CD14-positive monocyte (primary cell): ENCODE measurements around the gene ABCB9. TPM values are rescaled to one million over a fixed set of nuclear protein-coding genes. Genes with fewer than 3 reads are reported as not detected.
"Not testable (repeated sequence)": the region's sequence is repeated elsewhere in the genome, so short reads cannot be mapped to it uniquely, and the experiment has no call there.

Experiments
- DNase-seq, 3 donors: peaks; one replicate each; pipeline ENCODE4 v3.0.0-alpha.2; 2011 to 2022
- H2AFZ ChIP-seq: 2 replicates; pipeline ENCODE4 v1.6.0; 2012; ENCODE audit warnings: mild to moderate bottlenecking, low read depth, low read length, inconsistent platforms; ENCODE audit not compliant: insufficient read depth, poor library complexity, severe bottlenecking
- H3K27ac ChIP-seq, 2 donors: 1 replicate in 1 of 2; 2 replicates in 1 of 2; pipeline ENCODE4 v1.5.1; 2012 to 2013; ENCODE audit warnings: low read length in 2 of 2, control low read depth in 1 of 2, inconsistent platforms in 1 of 2, low read depth in 1 of 2, mild to moderate bottlenecking in 1 of 2
- H3K27me3 ChIP-seq, 2 donors: one replicate each; pipeline versions ENCODE4 v1.6.0 to v1.6.1; 2011 to 2013; ENCODE audit warnings: low read length in 2 of 2; ENCODE audit not compliant: control insufficient read depth in 2 of 2, insufficient read depth in 2 of 2
- H3K36me3 ChIP-seq, 2 donors: replicated peaks in 1 of 2; 1 replicate in 1 of 2; 2 replicates in 1 of 2; pipeline versions ENCODE4 v1.5.1 to v1.6.1; 2012 to 2013; ENCODE audit warnings: low read length in 2 of 2, control low read depth in 1 of 2, inconsistent platforms in 1 of 2, mild to moderate bottlenecking in 1 of 2; ENCODE audit not compliant: insufficient read depth in 2 of 2, control insufficient read depth in 1 of 2
- H3K4me1 ChIP-seq, 2 donors: 1 replicate in 1 of 2; 2 replicates in 1 of 2; pipeline versions ENCODE4 v1.5.1 to v1.6.1; 2012 to 2013; ENCODE audit warnings: low read length in 2 of 2, control low read depth in 1 of 2, inconsistent platforms in 1 of 2, mild to moderate bottlenecking in 1 of 2, moderate library complexity in 1 of 2; ENCODE audit not compliant: insufficient read depth in 2 of 2, control insufficient read depth in 1 of 2
- H3K4me2 ChIP-seq: replicated peaks from 2 replicates; pipeline ENCODE3; 2012; ENCODE audit warnings: low read length, moderate library complexity, mild to moderate bottlenecking; ENCODE audit not compliant: poor library complexity, severe bottlenecking; ENCODE audit errors: extremely low read depth
- H3K4me3 ChIP-seq, 3 experiments: fragments of 200-600 bp in 1 of 3; sonication (generic) in 1 of 3; replicated peaks in 1 of 3; 1 replicate in 2 of 3; 2 replicates in 1 of 3; pipeline ENCODE4 v1.5.1; 2011 to 2013; ENCODE audit warnings: low read length in 3 of 3, mild to moderate bottlenecking in 3 of 3, control low read depth in 2 of 3, low read depth in 2 of 3, inconsistent platforms in 1 of 3, moderate library complexity in 1 of 3
- H3K79me2 ChIP-seq: 2 replicates; pipeline ENCODE4 v1.6.0; 2012; ENCODE audit warnings: mild to moderate bottlenecking, control low read depth, inconsistent platforms, low read length, moderate library complexity; ENCODE audit not compliant: insufficient read depth
- H3K9ac ChIP-seq: 2 replicates; pipeline ENCODE4 v1.6.0; 2017; ENCODE audit warnings: low read length, mild to moderate bottlenecking; ENCODE audit not compliant: insufficient read depth, poor library complexity, severe bottlenecking
- H3K9me3 ChIP-seq, 2 donors: replicated peaks in 1 of 2; 1 replicate in 1 of 2; 2 replicates in 1 of 2; pipeline versions ENCODE4 v1.5.1 to v1.6.1; 2012 to 2013; ENCODE audit warnings: low read length in 2 of 2, control low read depth in 1 of 2; ENCODE audit not compliant: control insufficient read depth in 1 of 2, insufficient read depth in 1 of 2
- H4K20me1 ChIP-seq: 2 replicates; pipeline ENCODE4 v1.6.0; 2012; ENCODE audit warnings: mild to moderate bottlenecking, low read length, control low read depth, moderate library complexity; ENCODE audit not compliant: insufficient read depth
- H3K27ac Mint-ChIP-seq, 7 donors: one replicate each; pipeline ENCODE4 v1.8.0; 2020; ENCODE audit warnings: mild to moderate bottlenecking in 7 of 7, mixed read lengths in 7 of 7, moderate library complexity in 6 of 7, inconsistent platforms in 2 of 7
- H3K27me3 Mint-ChIP-seq, 3 donors: one replicate each; pipeline ENCODE4 v1.8.0; 2021 to 2022; ENCODE audit warnings: low read depth in 3 of 3, mild to moderate bottlenecking in 3 of 3, mixed read lengths in 3 of 3, moderate library complexity in 3 of 3, inconsistent platforms in 1 of 3
- H3K36me3 Mint-ChIP-seq, 2 donors: one replicate each; pipeline ENCODE4 v1.8.0; 2020; ENCODE audit warnings: mixed read lengths in 2 of 2, inconsistent platforms in 1 of 2, mild to moderate bottlenecking in 1 of 2
- H3K4me1 Mint-ChIP-seq: one replicate; pipeline ENCODE4 v1.8.0; 2020; ENCODE audit warnings: mild to moderate bottlenecking, mixed read lengths
- H3K4me3 Mint-ChIP-seq, 2 donors: one replicate each; pipeline ENCODE4 v1.8.0; 2020; ENCODE audit warnings: mild to moderate bottlenecking in 2 of 2, mixed read lengths in 2 of 2, moderate library complexity in 1 of 2
- H3K9me3 Mint-ChIP-seq, 7 donors: one replicate each; pipeline ENCODE4 v1.8.0; 2020 to 2022; ENCODE audit warnings: mixed read lengths in 7 of 7, mild to moderate bottlenecking in 6 of 7, moderate library complexity in 6 of 7, inconsistent platforms in 2 of 7
- WGBS: methylation state at CpG from one replicate; pipeline ENCODE4 v1.1.5; 2013; ENCODE audit warnings: missing lambda C conversion rate; ENCODE audit not compliant: insufficient coverage; 5-methylcytosine and 5-hydroxymethylcytosine counted together
- intact Hi-C, 2 donors: fragments of 100-400 bp; cut with micrococcal nuclease; formaldehyde crosslinking; loops; one replicate each; pipeline versions ENCODE4 v1.15.0 to v1.15.1; 2023
- polyA plus RNA-seq, 3 donors: library from polyadenylated mRNA; depleted of rRNA in 1 of 3; unstranded in 2 of 3; stranded (reverse) in 1 of 3; fragments of 300-500 nt in 2 of 3; fragments of >200 nt in 1 of 3; fragmentation: Illumina TruSeq in 2 of 3; gene quantifications; 1 replicate in 2 of 3; 2 replicates in 1 of 3; pipeline ENCODE4 v1.2.3, GENCODE V29; 2012 to 2021
- TF ChIP-seq, protein P1 (sequence below): fragments of 200-600 bp; IDR thresholded peaks from one replicate; pipeline ENCODE4 v1.8.0; 2022; ENCODE audit warnings: antibody characterized with exemption, mild to moderate bottlenecking

Gene ABCB9
- polyA plus RNA-seq, 3 donors: 0.14 to 1.2 (median 0.22) TPM

GRCh38 chr12:122943196-122943595, 23.1 kb downstream of the ABCB9 start:
- Histone ChIP-seq H3K4me1 (peaks cover 31 to 35% of the 10 kb centered on the region in 2 donors), H2AFZ (peak overlapping the region; percentile 65), H3K36me3 (no peaks in the 10 kb centered on the region), H3K9ac (no peak overlapping the region), H3K4me3 (peak overlapping the region in 1 of 3 experiments; percentile 6), H3K27me3 (no peaks in the 10 kb centered on the region), H3K27ac (no peak overlapping the region), H3K79me2 (no peaks in the 10 kb centered on the region), H3K4me2 (peak overlapping the region; percentile 12), H3K9me3 (no peaks in the 10 kb centered on the region), H4K20me1 (no peaks in the 10 kb centered on the region)
- H3K36me3 Mint-ChIP-seq: peaks cover 0 to 4% of the 10 kb centered on the region in 2 donors
- peaks cover 37% of the 10 kb centered on the region for H3K4me1 Mint-ChIP-seq
- H3K27ac Mint-ChIP-seq: peak overlapping the region in 5 of 7 donors; percentile 27 to 85 (median 67)
- 30% methylated on average over 4 of the region's 13 CpGs for WGBS
- TF ChIP-seq, protein P1, sequence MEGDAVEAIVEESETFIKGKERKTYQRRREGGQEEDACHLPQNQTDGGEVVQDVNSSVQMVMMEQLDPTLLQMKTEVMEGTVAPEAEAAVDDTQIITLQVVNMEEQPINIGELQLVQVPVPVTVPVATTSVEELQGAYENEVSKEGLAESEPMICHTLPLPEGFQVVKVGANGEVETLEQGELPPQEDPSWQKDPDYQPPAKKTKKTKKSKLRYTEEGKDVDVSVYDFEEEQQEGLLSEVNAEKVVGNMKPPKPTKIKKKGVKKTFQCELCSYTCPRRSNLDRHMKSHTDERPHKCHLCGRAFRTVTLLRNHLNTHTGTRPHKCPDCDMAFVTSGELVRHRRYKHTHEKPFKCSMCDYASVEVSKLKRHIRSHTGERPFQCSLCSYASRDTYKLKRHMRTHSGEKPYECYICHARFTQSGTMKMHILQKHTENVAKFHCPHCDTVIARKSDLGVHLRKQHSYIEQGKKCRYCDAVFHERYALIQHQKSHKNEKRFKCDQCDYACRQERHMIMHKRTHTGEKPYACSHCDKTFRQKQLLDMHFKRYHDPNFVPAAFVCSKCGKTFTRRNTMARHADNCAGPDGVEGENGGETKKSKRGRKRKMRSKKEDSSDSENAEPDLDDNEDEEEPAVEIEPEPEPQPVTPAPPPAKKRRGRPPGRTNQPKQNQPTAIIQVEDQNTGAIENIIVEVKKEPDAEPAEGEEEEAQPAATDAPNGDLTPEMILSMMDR: no peak
- H3K4me3 Mint-ChIP-seq: peak overlapping the region in 1 of 2 donors; percentile 67
- peaks cover 0 to 2% (median 0%) of the 10 kb centered on the region in 7 donors for H3K9me3 Mint-ChIP-seq
- intact Hi-C loops: no loop called here
- H3K27me3 Mint-ChIP-seq: peaks cover 2 to 3% (median 3%) of the 10 kb centered on the region in 3 donors
- DNase-seq: peak in 1 of 3 donors; percentile 28

DNA sequence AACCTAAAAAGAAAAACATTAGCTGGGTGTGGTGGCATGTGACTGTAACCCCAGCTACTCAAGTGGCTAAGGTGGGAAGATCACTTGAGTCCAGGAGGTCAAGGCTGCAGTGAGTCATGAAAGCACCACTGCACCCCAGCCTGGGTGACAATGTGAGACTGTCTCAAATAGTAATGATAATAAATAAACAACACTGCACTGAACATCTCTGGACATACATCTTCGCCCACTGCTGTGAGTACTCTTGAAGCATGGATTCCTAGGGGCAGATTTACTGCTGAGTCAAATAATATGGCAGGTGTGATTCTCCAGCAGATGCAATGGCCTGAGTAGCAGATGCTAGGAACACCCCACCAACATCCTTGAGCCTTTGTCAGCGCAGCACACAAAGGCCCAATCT, 23.6 kb downstream of the ABCB9 start:
- H4K20me1 ChIP-seq: no peaks in the 10 kb centered on the region
- H3K36me3 ChIP-seq: no peaks in the 10 kb centered on the region
- H3K27me3 ChIP-seq: no peaks in the 10 kb centered on the region
- no peak overlapping the region for H3K9ac ChIP-seq
- no peaks in the 10 kb centered on the region for H3K79me2 ChIP-seq
- Mint-ChIP-seq H3K4me1 (peaks cover 34% of the 10 kb centered on the region), H3K27ac (peak overlapping the region in 2 of 7 donors; percentile 46 to 68), H3K9me3 (peaks cover 0 to 2% (median under 1%) of the 10 kb centered on the region in 7 donors), H3K36me3 (peaks cover 0 to 1% of the 10 kb centered on the region in 2 donors), H3K4me3 (no peak overlapping the region), H3K27me3 (peaks cover 2 to 3% (median 3%) of the 10 kb centered on the region in 3 donors)
- H3K4me1 ChIP-seq: peaks cover 25 to 29% of the 10 kb centered on the region in 2 donors
- peak in 2 of 3 donors; percentile 31 to 35 for DNase-seq
- H3K27ac ChIP-seq: no peak overlapping the region
- TF ChIP-seq, protein P1: no peak
- intact Hi-C loops: no loop called here
- H3K9me3 ChIP-seq: no peaks in the 10 kb centered on the region
- H2AFZ ChIP-seq: no peak overlapping the region
- WGBS: no CpG with 5 or more reads among the region's 2 CpGs
- H3K4me3 ChIP-seq: no peak overlapping the region
- H3K4me2 ChIP-seq: no peak overlapping the region

DNA sequence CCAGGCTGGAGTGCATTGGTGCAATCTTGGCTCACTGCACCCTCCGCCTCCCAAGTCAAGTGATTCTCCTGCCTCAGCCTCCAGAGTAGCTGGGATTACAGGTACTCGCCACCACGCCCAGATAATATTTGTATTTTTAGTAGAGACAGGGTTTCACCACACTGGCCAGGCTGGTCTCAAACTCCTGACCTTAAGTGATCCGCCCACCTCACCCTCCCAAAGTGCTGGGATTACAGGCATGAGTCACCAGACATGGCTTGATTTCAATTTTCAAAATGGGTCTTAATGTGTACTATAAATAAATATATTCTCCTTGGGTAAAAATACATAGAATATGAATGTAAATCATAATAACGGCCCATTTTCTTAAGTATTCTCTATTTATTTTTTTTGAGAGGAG, 24.9 kb downstream of the ABCB9 start:
- H2AFZ ChIP-seq, H3K4me2 ChIP-seq, H3K27me3 Mint-ChIP-seq, H3K9me3 ChIP-seq, H3K27ac ChIP-seq, H3K4me3 ChIP-seq, H3K36me3 Mint-ChIP-seq, H4K20me1 ChIP-seq, H3K27ac Mint-ChIP-seq, H3K9me3 Mint-ChIP-seq, H3K79me2 ChIP-seq, DNase-seq, H3K9ac ChIP-seq, H3K4me3 Mint-ChIP-seq, H3K27me3 ChIP-seq, intact Hi-C loops, H3K36me3 ChIP-seq: not testable (repeated sequence)
- peaks cover 24% of the 10 kb centered on the region for H3K4me1 Mint-ChIP-seq
- peaks cover 12 to 16% of the 10 kb centered on the region in 2 donors for H3K4me1 ChIP-seq
- WGBS: no CpG with 5 or more reads among the region's 5 CpGs
